SK-N-SH (cell line): ENCODE measurements around the gene CCNJL. TPM values are rescaled to one million over a fixed set of nuclear protein-coding genes. Genes with fewer than 3 reads are reported as not detected.

Experiments
- CTCF ChIA-PET: fragments of 300-600, 350-600 bp; formaldehyde crosslinking; extraction: SDS; loops from one replicate; lab custom pipeline; 2021; lab: Yijun Ruan, JAX
- POLR2A ChIA-PET: fragments of 350-600 bp; sonication (Branson Sonifier 250); formaldehyde crosslinking; extraction: SDS; loops from one replicate; lab custom pipeline; 2020; ENCODE audit warnings: antibody characterized with exemption, inconsistent platforms; lab: Yijun Ruan, JAX
- DNase-seq: peaks from one replicate; pipeline ENCODE4 v3.0.0; 2012
- H2AFZ ChIP-seq: fragments of 200-600 bp; sonication (generic); 2 replicates; pipeline ENCODE4 v1.8.1; 2016; ENCODE audit warnings: antibody characterized with exemption, mild to moderate bottlenecking, low read depth
- H3F3A ChIP-seq: fragments of 200-600 bp; sonication (generic); replicated peaks from 2 replicates; pipeline ENCODE3; 2016; ENCODE audit warnings: antibody characterized with exemption, mild to moderate bottlenecking; ENCODE audit not compliant: insufficient read depth
- H3K27ac ChIP-seq, 2 experiments: fragments of 200-500 bp in 1 of 2; fragments of 200-600 bp in 1 of 2; sonication (Bioruptor generic) in 1 of 2; sonication (generic), shearing (Covaris generic) in 1 of 2; 2 replicates each; pipeline versions ENCODE4 v1.5.1 to v1.6.1; 2014 to 2016; ENCODE audit warnings: low read depth in 2 of 2, inconsistent platforms in 1 of 2, low read length in 1 of 2, mild to moderate bottlenecking in 1 of 2, mixed read lengths in 1 of 2
- H3K27me3 ChIP-seq: fragments of 200-600 bp; sonication (generic), shearing (Covaris generic); 2 replicates; pipeline ENCODE4 v1.6.1; 2016; ENCODE audit warnings: mixed run types; ENCODE audit not compliant: insufficient read depth
- H3K36me3 ChIP-seq, 2 experiments: fragments of 200-500 bp in 1 of 2; fragments of 200-600 bp in 1 of 2; sonication (Bioruptor generic) in 1 of 2; sonication (generic) in 1 of 2; replicated peaks in 1 of 2; 2 replicates each; pipeline versions ENCODE3 to v1.5.1; 2014 to 2016; ENCODE audit warnings: low read length in 1 of 2, mild to moderate bottlenecking in 1 of 2; ENCODE audit not compliant: insufficient read depth in 2 of 2, control insufficient read depth in 1 of 2
- H3K4me1 ChIP-seq, 2 experiments: fragments of 200-500 bp in 1 of 2; fragments of 200-600 bp in 1 of 2; sonication (Bioruptor generic) in 1 of 2; sonication (generic), shearing (Covaris generic) in 1 of 2; 2 replicates each; pipeline versions ENCODE4 v1.5.1 to v1.6.1; 2014 to 2016; ENCODE audit warnings: low read depth in 1 of 2, low read length in 1 of 2, mixed run types in 1 of 2; ENCODE audit not compliant: insufficient read depth in 2 of 2, control insufficient read depth in 1 of 2
- H3K4me2 ChIP-seq: fragments of 200-600 bp; sonication (generic), shearing (Covaris generic); 2 replicates; pipeline ENCODE4 v1.6.1; 2017; ENCODE audit warnings: mixed run types
- H3K4me3 ChIP-seq, 2 experiments: fragments of 200-500 bp in 1 of 2; fragments of 200-600 bp in 1 of 2; sonication (Bioruptor generic) in 1 of 2; sonication (generic), shearing (Covaris generic) in 1 of 2; 2 replicates each; pipeline versions ENCODE4 v1.5.1 to v1.8.1; 2014 to 2016; ENCODE audit warnings: low read depth in 2 of 2, inconsistent platforms in 1 of 2, low read length in 1 of 2, mild to moderate bottlenecking in 1 of 2, mixed read lengths in 1 of 2, moderate library complexity in 1 of 2
- H3K79me2 ChIP-seq: fragments of 200-600 bp; sonication (generic); 2 replicates; pipeline ENCODE4 v1.8.1; 2017; ENCODE audit warnings: mild to moderate bottlenecking; ENCODE audit not compliant: insufficient read depth
- H3K9ac ChIP-seq: fragments of 200-600 bp; sonication (generic); 2 replicates; pipeline ENCODE4 v1.6.1; 2017; ENCODE audit warnings: mixed run types
- H3K9me2 ChIP-seq: fragments of 200-600 bp; sonication (generic); 2 replicates; pipeline ENCODE4 v1.6.1; 2017; ENCODE audit warnings: mixed run types
- H3K9me3 ChIP-seq: fragments of 200-600 bp; sonication (generic); 2 replicates; pipeline ENCODE4 v1.6.1; 2017; ENCODE audit warnings: mixed run types, mild to moderate bottlenecking, moderate library complexity
- H4K20me1 ChIP-seq: fragments of 200-600 bp; sonication (generic); 2 replicates; pipeline ENCODE4 v1.6.1; 2017; ENCODE audit warnings: mild to moderate bottlenecking, mixed run types; ENCODE audit not compliant: insufficient read depth
- CTCF ChIP-seq: fragments of 200-600 bp; sonication (generic); IDR thresholded peaks from 2 replicates; pipeline ENCODE4 v1.6.1; 2017; ENCODE audit warnings: antibody characterized with exemption, mild to moderate bottlenecking, moderate library complexity
- EZH2phosphoT487 ChIP-seq: fragments of 200-600 bp; sonication (generic); IDR thresholded peaks from 2 replicates; pipeline ENCODE4 v1.6.1; 2017; ENCODE audit warnings: low read depth, mixed run types, mild to moderate bottlenecking, antibody characterized with exemption, moderate library complexity, borderline replicate concordance
- FOXJ3 ChIP-seq: sonication (generic); formaldehyde crosslinking; IDR thresholded peaks from 2 replicates; pipeline ENCODE4 v1.5.1; 2020; ENCODE audit warnings: mild to moderate bottlenecking, missing genetic modification reagents
- FOXM1 ChIP-seq: IDR thresholded peaks from 2 replicates; pipeline ENCODE4 v1.4.0; 2012; ENCODE audit warnings: low read depth, mild to moderate bottlenecking
- GATA2 ChIP-seq: sonication (generic); formaldehyde crosslinking; IDR thresholded peaks from 2 replicates; pipeline ENCODE4 v1.5.0; 2020; ENCODE audit warnings: mild to moderate bottlenecking, missing genetic modification reagents
- MEF2A ChIP-seq: IDR thresholded peaks from 2 replicates; pipeline ENCODE4 v1.4.0; 2012; ENCODE audit warnings: low read depth, borderline replicate concordance
- NFIC ChIP-seq: IDR thresholded peaks from 2 replicates; pipeline ENCODE4 v1.4.0; 2012; ENCODE audit warnings: borderline replicate concordance
- POLR2AphosphoS5 ChIP-seq: IDR thresholded peaks from 2 replicates; pipeline ENCODE4 v1.6.1; 2012; ENCODE audit warnings: low read depth, low read length
- RAD21 ChIP-seq: IDR thresholded peaks from 2 replicates; pipeline ENCODE4 v1.6.1; 2012; ENCODE audit warnings: mild to moderate bottlenecking, low read length
- RXRA ChIP-seq: IDR thresholded peaks from 2 replicates; pipeline ENCODE4 v1.4.0; 2012; ENCODE audit warnings: low read depth, mild to moderate bottlenecking, borderline replicate concordance
- SIN3A ChIP-seq: IDR thresholded peaks from 2 replicates; pipeline ENCODE4 v1.6.1; 2012; ENCODE audit warnings: low read depth, mild to moderate bottlenecking, low read length, moderate library complexity, borderline replicate concordance
- SMC3 ChIP-seq: IDR thresholded peaks from 2 replicates; pipeline ENCODE4 v1.6.1; 2012; ENCODE audit warnings: low read depth, low read length, improper control_type of control experiment
- TCF12 ChIP-seq: IDR thresholded peaks from 2 replicates; pipeline ENCODE4 v1.4.0; 2012
- TEAD4 ChIP-seq: IDR thresholded peaks from 2 replicates; pipeline ENCODE4 v1.4.0; 2012; ENCODE audit warnings: mild to moderate bottlenecking, borderline replicate concordance; ENCODE audit not compliant: insufficient read depth
- YY1 ChIP-seq: IDR thresholded peaks from 2 replicates; pipeline ENCODE4 v1.4.0; 2012; ENCODE audit warnings: low read depth, mild to moderate bottlenecking
- WGBS: methylation state at CpG from one replicate; pipeline ENCODE4 v1.1.6; 2017; ENCODE audit warnings: low lambda C conversion rate; 5-methylcytosine and 5-hydroxymethylcytosine counted together
- polyA plus RNA-seq, 3 experiments: library from polyadenylated mRNA; depleted of rRNA; stranded (reverse); fragments of >200 nt; gene quantifications; 2 replicates each; pipeline ENCODE4 v1.2.3, GENCODE V29; 2012
- TF ChIP-seq, protein P1 (sequence below): IDR thresholded peaks from 2 replicates; pipeline ENCODE4 v1.4.0; 2012; ENCODE audit warnings: low read depth, borderline replicate concordance

CCNJL gene
- polyA plus RNA-seq, 1 of the 3 experiments (the other 2 are of a cell fraction) = 7.1 TPM

DNA sequence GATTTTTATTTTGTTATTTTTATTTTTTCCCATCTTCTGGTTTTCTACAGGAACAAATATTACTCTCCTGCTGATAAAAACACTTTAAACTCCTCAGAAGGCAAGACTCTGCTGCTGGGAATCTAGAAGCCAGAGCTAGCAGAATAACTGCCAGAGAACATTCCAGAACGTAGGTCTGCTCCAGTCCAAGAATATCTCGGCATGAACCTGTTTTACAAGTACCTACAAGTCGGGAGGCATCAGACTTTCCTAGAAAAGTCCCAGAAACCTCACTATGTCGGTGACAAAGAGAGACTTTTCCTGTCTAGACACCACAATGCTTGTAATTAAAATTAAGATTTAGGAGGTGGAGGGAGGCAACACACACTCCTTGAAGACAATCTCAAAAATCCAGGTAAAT is 41.7 kb downstream of the CCNJL start (continued):
- TF ChIP-seq, protein P1, sequence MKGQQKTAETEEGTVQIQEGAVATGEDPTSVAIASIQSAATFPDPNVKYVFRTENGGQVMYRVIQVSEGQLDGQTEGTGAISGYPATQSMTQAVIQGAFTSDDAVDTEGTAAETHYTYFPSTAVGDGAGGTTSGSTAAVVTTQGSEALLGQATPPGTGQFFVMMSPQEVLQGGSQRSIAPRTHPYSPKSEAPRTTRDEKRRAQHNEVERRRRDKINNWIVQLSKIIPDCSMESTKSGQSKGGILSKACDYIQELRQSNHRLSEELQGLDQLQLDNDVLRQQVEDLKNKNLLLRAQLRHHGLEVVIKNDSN = no peak
- no peak for TF ChIP-seq RAD21
- no peak for TF ChIP-seq TCF12
- no peak for TF ChIP-seq SIN3A
- TF ChIP-seq NFIC = no peak

- no peaks in the 10 kb centered on the region for H3K9me2 ChIP-seq
- no peaks in the 10 kb centered on the region for H3K79me2 ChIP-seq
- no peaks in the 10 kb centered on the region for H3K9me3 ChIP-seq
- WGBS = 60% methylated on average over 10 of the region's 10 CpGs
- H3K4me3 ChIP-seq = no peak overlapping the region
- no peaks in the 10 kb centered on the region for H4K20me1 ChIP-seq
- H3K27ac ChIP-seq = peak overlapping the region in 1 of 2 experiments; percentile 43; a peak in 2 of 4 replicates
- no peak overlapping the region for H3K9ac ChIP-seq
- TF ChIP-seq YY1 (no peak), TEAD4 (no peak), SMC3 (no peak), MEF2A (no peak), RXRA (no peak), EZH2phosphoT487 (no peak), FOXM1 (no peak), CTCF (no peak), GATA2 (CRISPR knock-in tag) (no peak), FOXJ3 (CRISPR knock-in tag) (no peak), POLR2AphosphoS5 (no peak)
- no peaks in the 10 kb centered on the region for H3K27me3 ChIP-seq
- ChIA-PET POLR2A (interaction anchor here (1.1 kb wide), 1 partner anchor 23 kb away, joined by 3 read pairs; no protein-coding TSS in a partner anchor), CTCF (interaction anchor here (0.7 to 1.7 kb wide), 3 partner anchors 13 to 76 kb away, joined by 3 to 4 read pairs (median 3); no protein-coding TSS in a partner anchor)
- H2AFZ ChIP-seq = no peak overlapping the region
- no peaks in the 10 kb centered on the region for H3F3A ChIP-seq
- peaks cover 6 to 19% of the 10 kb centered on the region in 2 experiments for H3K36me3 ChIP-seq
- H3K4me2 ChIP-seq = no peak overlapping the region
- H3K4me1 ChIP-seq = peaks cover 11 to 40% of the 10 kb centered on the region in 2 experiments; a peak in 3 of 4 replicates
- peak; percentile 51 for DNase-seq
Observed at GRCh38 chr5:160269017-160269416, 43.3 kb downstream of the CCNJL start.
